ENCODE results near the gene SCN10A. TPM values are rescaled to one million over a fixed set of nuclear protein-coding genes. Genes with fewer than 3 reads are reported as not detected.

The SCN10A gene
- total RNA-seq, 1 experiment from 2014 or later: not detected

DNA sequence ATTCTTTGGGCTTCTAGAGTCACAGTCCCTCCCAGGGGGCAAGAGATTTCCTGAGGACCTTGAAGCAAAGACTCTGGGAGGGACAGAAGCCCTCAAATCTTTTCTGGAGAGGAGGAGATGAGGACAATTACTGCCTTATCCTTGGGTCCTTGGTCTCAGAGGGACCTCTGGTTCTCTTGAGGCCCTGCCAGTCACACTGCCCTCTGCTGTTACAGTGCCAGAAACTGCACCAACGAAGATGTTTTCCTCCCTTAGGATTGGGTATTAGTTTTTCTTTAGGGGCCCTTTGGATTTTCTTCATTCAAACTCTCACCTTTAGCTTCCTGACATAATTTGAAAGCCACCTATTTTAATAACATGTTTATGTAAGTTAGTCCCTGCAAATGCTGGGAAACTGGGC lies 108.3 kb downstream of the SCN10A start (continued):
- TF ChIP-seq, protein P1, sequence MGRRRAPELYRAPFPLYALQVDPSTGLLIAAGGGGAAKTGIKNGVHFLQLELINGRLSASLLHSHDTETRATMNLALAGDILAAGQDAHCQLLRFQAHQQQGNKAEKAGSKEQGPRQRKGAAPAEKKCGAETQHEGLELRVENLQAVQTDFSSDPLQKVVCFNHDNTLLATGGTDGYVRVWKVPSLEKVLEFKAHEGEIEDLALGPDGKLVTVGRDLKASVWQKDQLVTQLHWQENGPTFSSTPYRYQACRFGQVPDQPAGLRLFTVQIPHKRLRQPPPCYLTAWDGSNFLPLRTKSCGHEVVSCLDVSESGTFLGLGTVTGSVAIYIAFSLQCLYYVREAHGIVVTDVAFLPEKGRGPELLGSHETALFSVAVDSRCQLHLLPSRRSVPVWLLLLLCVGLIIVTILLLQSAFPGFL (CRISPR knock-in tag; IDR thresholded peaks at IDR 0.05; ENCODE audit: borderline replicate concordance): no peak
- TF ChIP-seq, protein P2, sequence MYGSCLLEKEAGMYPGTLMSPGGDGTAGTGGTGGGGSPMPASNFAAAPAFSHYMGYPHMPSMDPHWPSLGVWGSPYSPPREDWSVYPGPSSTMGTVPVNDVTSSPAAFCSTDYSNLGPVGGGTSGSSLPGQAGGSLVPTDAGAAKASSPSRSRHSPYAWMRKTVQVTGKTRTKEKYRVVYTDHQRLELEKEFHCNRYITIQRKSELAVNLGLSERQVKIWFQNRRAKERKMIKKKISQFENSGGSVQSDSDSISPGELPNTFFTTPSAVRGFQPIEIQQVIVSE (CRISPR knock-in tag; IDR thresholded peaks at IDR 0.05; ENCODE audit: borderline replicate concordance): no peak

DNA sequence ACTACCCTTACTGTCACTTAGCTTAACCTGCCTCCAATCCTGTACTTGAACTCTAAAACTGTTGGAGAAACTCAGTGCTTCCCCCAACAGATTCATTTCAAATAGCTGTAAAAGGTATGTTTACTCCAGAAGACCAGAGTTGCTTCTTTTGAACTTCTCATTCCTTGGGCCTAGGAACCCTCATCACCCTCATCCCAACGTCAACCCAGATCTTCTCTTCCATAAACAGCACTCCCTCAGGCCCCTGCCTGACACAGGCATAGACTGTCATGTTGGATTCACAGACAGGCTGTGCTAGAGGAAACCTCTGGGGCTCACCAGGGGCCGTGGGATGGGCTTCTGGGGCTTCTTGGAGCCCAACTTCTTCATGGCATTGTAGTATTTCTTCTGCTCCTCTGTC lies 109.1 kb downstream of the SCN10A start:
- CTCF ChIA-PET: no interaction called here

GRCh38 chr3:38702231-38702630 lies 113.8 kb downstream of the SCN10A start:
- Mint-ChIP-seq H3K4me1 (no peaks in the 10 kb centered on the region), H3K36me3 (no peaks in the 10 kb centered on the region), H3K27ac (no peak overlapping the region), H3K9me3 (peaks cover 12% of the 10 kb centered on the region; the same call in 1 of the 2 replicates), H3K27me3 (ENCODE audit: low read depth) (0 out of 2 replicates have a peak, but pooled peaks cover 4% of the 10 kb centered on the region), H3K4me3 (no peak overlapping the region)
- ATAC-seq (no peak), DNase-seq (ENCODE audit: low spot score) (no peak)
- ChIA-PET POLR2A (no interaction called here), CTCF (no interaction called here)
- TF ChIP-seq ARID4B (CRISPR knock-in tag; IDR thresholded peaks at IDR 0.05; ENCODE audit: borderline replicate concordance) (no peak), CBFB (CRISPR knock-in tag; IDR thresholded peaks at IDR 0.05; ENCODE audit: low read depth) (no peak), TP53 (CRISPR knock-in tag; IDR thresholded peaks at IDR 0.05) (no peak), SMAD3 (CRISPR knock-in tag; IDR thresholded peaks at IDR 0.05; ENCODE audit: borderline replicate concordance) (no peak)
- TF ChIP-seq, protein P3, sequence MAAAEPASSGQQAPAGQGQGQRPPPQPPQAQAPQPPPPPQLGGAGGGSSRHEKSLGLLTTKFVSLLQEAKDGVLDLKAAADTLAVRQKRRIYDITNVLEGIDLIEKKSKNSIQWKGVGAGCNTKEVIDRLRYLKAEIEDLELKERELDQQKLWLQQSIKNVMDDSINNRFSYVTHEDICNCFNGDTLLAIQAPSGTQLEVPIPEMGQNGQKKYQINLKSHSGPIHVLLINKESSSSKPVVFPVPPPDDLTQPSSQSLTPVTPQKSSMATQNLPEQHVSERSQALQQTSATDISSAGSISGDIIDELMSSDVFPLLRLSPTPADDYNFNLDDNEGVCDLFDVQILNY (CRISPR knock-in tag; IDR thresholded peaks at IDR 0.05): no peak
- TF ChIP-seq, protein P4, sequence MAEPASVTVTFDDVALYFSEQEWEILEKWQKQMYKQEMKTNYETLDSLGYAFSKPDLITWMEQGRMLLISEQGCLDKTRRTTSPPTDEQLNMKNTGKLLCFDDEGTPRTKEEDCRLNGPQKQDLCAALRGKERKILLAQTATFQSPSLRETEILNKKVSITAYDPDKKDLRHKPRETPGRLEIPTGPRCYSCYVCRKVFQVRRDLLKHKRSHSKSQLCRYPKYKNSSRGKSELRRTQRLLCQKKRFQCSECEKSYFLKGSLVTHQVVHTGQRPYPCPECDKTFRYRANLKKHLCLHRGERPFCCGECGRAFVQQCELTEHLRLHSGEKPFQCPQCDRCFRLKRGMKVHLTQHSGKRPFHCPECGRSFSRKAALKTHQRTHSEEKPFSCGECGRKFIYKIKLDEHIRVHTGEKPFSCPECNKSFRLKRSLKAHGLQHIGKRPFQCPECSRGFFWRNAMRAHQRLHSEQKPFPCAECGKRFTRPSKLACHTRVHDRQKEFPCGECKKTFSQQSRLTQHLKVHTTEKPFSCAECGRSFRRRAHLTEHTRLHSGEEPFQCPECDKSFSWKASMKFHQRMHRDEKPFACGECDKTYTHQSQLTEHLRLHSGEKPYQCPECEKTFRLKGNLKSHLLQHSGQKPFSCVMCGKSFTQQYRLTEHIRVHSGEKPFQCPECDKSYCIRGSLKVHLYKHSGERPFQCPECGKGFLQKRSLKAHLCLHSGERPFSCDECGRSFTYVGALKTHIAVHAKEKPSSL (CRISPR knock-in tag; conservative IDR thresholded peaks at IDR 0.05): no peak

More for the DNA sequence above, 109.1 kb downstream of the SCN10A start:
- no peak for TF ChIP-seq ZNF281 (CRISPR knock-in tag; IDR thresholded peaks at IDR 0.05)
- TF ChIP-seq ZNF121 (CRISPR knock-in tag; IDR thresholded peaks at IDR 0.05): no peak
- TF ChIP-seq OVOL2 (CRISPR knock-in tag; IDR thresholded peaks at IDR 0.05; ENCODE audit: borderline replicate concordance): no peak
- no peak for TF ChIP-seq IRF2 (CRISPR knock-in tag; IDR thresholded peaks at IDR 0.05; ENCODE audit: borderline replicate concordance, low read depth)
- TF ChIP-seq TEAD4 (CRISPR knock-in tag; IDR thresholded peaks at IDR 0.05): no peak
- TF ChIP-seq, protein P5, sequence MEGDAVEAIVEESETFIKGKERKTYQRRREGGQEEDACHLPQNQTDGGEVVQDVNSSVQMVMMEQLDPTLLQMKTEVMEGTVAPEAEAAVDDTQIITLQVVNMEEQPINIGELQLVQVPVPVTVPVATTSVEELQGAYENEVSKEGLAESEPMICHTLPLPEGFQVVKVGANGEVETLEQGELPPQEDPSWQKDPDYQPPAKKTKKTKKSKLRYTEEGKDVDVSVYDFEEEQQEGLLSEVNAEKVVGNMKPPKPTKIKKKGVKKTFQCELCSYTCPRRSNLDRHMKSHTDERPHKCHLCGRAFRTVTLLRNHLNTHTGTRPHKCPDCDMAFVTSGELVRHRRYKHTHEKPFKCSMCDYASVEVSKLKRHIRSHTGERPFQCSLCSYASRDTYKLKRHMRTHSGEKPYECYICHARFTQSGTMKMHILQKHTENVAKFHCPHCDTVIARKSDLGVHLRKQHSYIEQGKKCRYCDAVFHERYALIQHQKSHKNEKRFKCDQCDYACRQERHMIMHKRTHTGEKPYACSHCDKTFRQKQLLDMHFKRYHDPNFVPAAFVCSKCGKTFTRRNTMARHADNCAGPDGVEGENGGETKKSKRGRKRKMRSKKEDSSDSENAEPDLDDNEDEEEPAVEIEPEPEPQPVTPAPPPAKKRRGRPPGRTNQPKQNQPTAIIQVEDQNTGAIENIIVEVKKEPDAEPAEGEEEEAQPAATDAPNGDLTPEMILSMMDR (IDR thresholded peaks at IDR 0.05): no peak
- no peak for TF ChIP-seq JAZF1 (CRISPR knock-in tag; IDR thresholded peaks at IDR 0.05)
- no peak for TF ChIP-seq ATF1 (CRISPR knock-in tag; IDR thresholded peaks at IDR 0.05)
- TF ChIP-seq SMAD3 (CRISPR knock-in tag; IDR thresholded peaks at IDR 0.05; ENCODE audit: borderline replicate concordance): no peak
- POLR2A ChIA-PET: no interaction called here
- ATAC-seq: no peak
- H3K27ac Mint-ChIP-seq: no peak overlapping the region
- H3K9me3 Mint-ChIP-seq: 0 out of 2 replicates have a peak, but pooled peaks cover 4% of the 10 kb centered on the region
- DNase-seq (ENCODE audit: low spot score): no peak
- H3K4me1 Mint-ChIP-seq: no peaks in the 10 kb centered on the region
- H3K27me3 Mint-ChIP-seq (ENCODE audit: low read depth): peaks cover 4% of the 10 kb centered on the region; the same call in 1 of the 2 replicates
- H3K36me3 Mint-ChIP-seq: no peaks in the 10 kb centered on the region
- H3K4me3 Mint-ChIP-seq: no peak overlapping the region
